ENCODE results near the gene AHDC1. TPM values are rescaled to one million over a fixed set of nuclear protein-coding genes. Genes with fewer than 3 reads are reported as not detected.

AHDC1 gene
- polyA plus RNA-seq, 2 of the 4 experiments (the other 2 are of a cell fraction): 1.3 to 11.5 TPM

- ChIA-PET POLR2A (no interaction called here), CTCF (interaction anchor here (0.8 to 1.6 kb wide), 3 partner anchors 24 to 31 kb away, joined by 3 to 6 read pairs (median 4); no protein-coding TSS in a partner anchor)
- no peaks in the 10 kb centered on the region for H3K4me1 ChIP-seq
- H3K4me3 ChIP-seq: no peak overlapping the region
- no peak for DNase-seq (ENCODE audit: low read depth in 1 of 2, low spot score in 1 of 2)
- no peak for ATAC-seq
- no peak for FAIRE-seq
- H3K4me2 ChIP-seq: no peak overlapping the region
- no peaks in the 10 kb centered on the region for H3K9me3 ChIP-seq
- 95% methylated on average over 2 of the region's 2 CpGs for WGBS (ENCODE audit: missing lambda C conversion rate)
- no peak overlapping the region for H3K27ac ChIP-seq
- TF ChIP-seq HEYL (CRISPR knock-in tag; IDR thresholded peaks at IDR 0.05): no peak
- TF ChIP-seq POLR2AphosphoS2 (conservative IDR thresholded peaks at IDR 0.05; ENCODE audit: low read length): no peak
- no peak for TF ChIP-seq HOXB13 (CRISPR knock-in tag; IDR thresholded peaks at IDR 0.05; ENCODE audit: low read depth)
- no peak for TF ChIP-seq CTCF (IDR thresholded peaks at IDR 0.05)
- no peak for TF ChIP-seq HMGXB4 (CRISPR knock-in tag; IDR thresholded peaks at IDR 0.05; ENCODE audit: borderline replicate concordance)
- no peak for TF ChIP-seq KDM5A (IDR thresholded peaks at IDR 0.05)
Measured at GRCh38 chr1:27638805-27639204, 34.9 kb upstream of the AHDC1 start.

GRCh38 chr1:27638047-27638734 is 34.2 kb upstream of the AHDC1 start:
- no peaks in the 10 kb centered on the region for H3K9me3 ChIP-seq
- WGBS (ENCODE audit: missing lambda C conversion rate): 77% methylated on average over 5 of the region's 5 CpGs
- ATAC-seq: no peak
- TF ChIP-seq ZFP36 (IDR thresholded peaks at IDR 0.05; ENCODE audit: borderline replicate concordance, partially characterized antibody) (no peak), HMGXB4 (CRISPR knock-in tag; IDR thresholded peaks at IDR 0.05; ENCODE audit: borderline replicate concordance) (no peak), PHF8 (IDR thresholded peaks at IDR 0.05; ENCODE audit: borderline replicate concordance, low read depth) (no peak), GATA3 (IDR thresholded peaks at IDR 0.05; ENCODE audit: borderline replicate concordance) (no peak), NPAS2 (CRISPR knock-in tag; IDR thresholded peaks at IDR 0.05; ENCODE audit: borderline replicate concordance) (no peak), SMC3 (IDR thresholded peaks at IDR 0.05) (no peak), JUNB (IDR thresholded peaks at IDR 0.05) (no peak), MAZ (IDR thresholded peaks at IDR 0.05; ENCODE audit: borderline replicate concordance, low read depth, low read length) (no peak), BHLHE40 (IDR thresholded peaks at IDR 0.05; ENCODE audit: low read depth, low read length) (no peak), USF2 (IDR thresholded peaks at IDR 0.05) (no peak), HOXB5 (CRISPR knock-in tag; IDR thresholded peaks at IDR 0.05) (no peak), RNF2 (IDR thresholded peaks at IDR 0.05; ENCODE audit: borderline replicate concordance, low read depth) (no peak), NFE2L2 (conservative IDR thresholded peaks at IDR 0.05; ENCODE audit: low read length) (no peak), HES2 (IDR thresholded peaks at IDR 0.05) (no peak), ZSCAN20 (CRISPR knock-in tag; IDR thresholded peaks at IDR 0.05) (no peak), RCOR1 (IDR thresholded peaks at IDR 0.05; ENCODE audit: low read depth, low read length) (no peak)
- H3K4me3 ChIP-seq: no peak overlapping the region
- no peak overlapping the region for H3K27ac ChIP-seq
- CTCF ChIA-PET: interaction anchor here (0.8 to 1.6 kb wide), 3 partner anchors 25 to 31 kb away, joined by 3 to 6 read pairs (median 4); no protein-coding TSS in a partner anchor
- POLR2A ChIA-PET: no interaction called here
- FAIRE-seq: no peak
- H3K4me2 ChIP-seq: no peak overlapping the region
- no peak for DNase-seq (ENCODE audit: low read depth in 1 of 2, low spot score in 1 of 2)
- H3K4me1 ChIP-seq: no peaks in the 10 kb centered on the region

Data from A549 (cell line).